ENCODE measurements around the gene NRXN3.

Gene NRXN3

GRCh38 chr14:78170203-78170602, at the start of gene NRXN3:
TSS of gene NRXN3 (plus strand) at chr14:78170373. CDS start at chr14:78243094, 72,721 bp downstream.
- DNase-seq, result peak in 1 of 2 experiments; percentile 10

- no peak for DNase-seq
These were observed 47.7 kb upstream of the NRXN3 start for GRCh38 chr14:78122436-78122835.

- DNase-seq, result no peak
These were observed 46.4 kb upstream of the NRXN3 start for GRCh38 chr14:78123650-78124253.

GRCh38 chr14:78127961-78128360, 42.2 kb upstream of the NRXN3 start:
- DNase-seq, result no peak

GRCh38 chr14:78129375-78129774, 40.8 kb upstream of the NRXN3 start:
- DNase-seq, result no peak

- no peak for DNase-seq
These were observed 39.8 kb upstream of the NRXN3 start for GRCh38 chr14:78130356-78130755.

GRCh38 chr14:78131201-78131600, 39.0 kb upstream of the NRXN3 start:
- DNase-seq, result no peak

GRCh38 chr14:78131616-78132015, 38.6 kb upstream of the NRXN3 start:
- DNase-seq, result no peak

GRCh38 chr14:78135450-78135891, 34.7 kb upstream of the NRXN3 start:
- no peak for DNase-seq

- no peak for DNase-seq
These were observed 33.5 kb upstream of the NRXN3 start for GRCh38 chr14:78136695-78137094.

- DNase-seq, result no peak
These were observed 28.6 kb upstream of the NRXN3 start for GRCh38 chr14:78141590-78141989.

GRCh38 chr14:78142998-78143397, 27.2 kb upstream of the NRXN3 start:
- no peak for DNase-seq

- no peak for DNase-seq
These were observed 26.6 kb upstream of the NRXN3 start for GRCh38 chr14:78143489-78144145.

- peak; percentile 99 for DNase-seq
These were observed 17.7 kb upstream of the NRXN3 start for GRCh38 chr14:78152201-78153063.

GRCh38 chr14:78153064-78153341, 17.2 kb upstream of the NRXN3 start:
- DNase-seq, result peak; percentile 57 to 74

GRCh38 chr14:78154827-78155226, 15.3 kb upstream of the NRXN3 start:
- peak in 1 of 2 experiments; percentile 40 for DNase-seq

GRCh38 chr14:78156196-78156595, 14.0 kb upstream of the NRXN3 start:
- no peak for DNase-seq

- DNase-seq, result no peak
These were observed 12.4 kb upstream of the NRXN3 start for GRCh38 chr14:78157494-78158437.

- no peak for DNase-seq
These were observed 8.0 kb upstream of the NRXN3 start for GRCh38 chr14:78162202-78162601.

- peak; percentile 33 to 59 for DNase-seq
These were observed 5.8 kb upstream of the NRXN3 start for GRCh38 chr14:78164226-78164853.

- no peak for DNase-seq
These were observed 2.3 kb downstream of the NRXN3 start for GRCh38 chr14:78172428-78172827.

GRCh38 chr14:78173346-78174035, 3.3 kb downstream of the NRXN3 start:
- no peak for DNase-seq
